AG04449 (cell line): Measurements from ENCODE around the gene KSR2.

Experiments
- CTCF ChIA-PET: fragments of 350-600 bp; formaldehyde crosslinking; extraction: SDS; loops from one replicate; lab custom pipeline; 2021; ENCODE audit warnings: antibody characterized with exemption; lab: Yijun Ruan, JAX
- POLR2A ChIA-PET: fragments of 400-600, 350-600 bp; formaldehyde crosslinking; extraction: SDS; loops from one replicate; lab custom pipeline; 2020; ENCODE audit warnings: antibody characterized with exemption, inconsistent platforms; lab: Yijun Ruan, JAX
- DNase-seq: peaks from one replicate; pipeline ENCODE4 v3.0.0-alpha.2; 2010; ENCODE audit warnings: low read depth, low spot score
- H3K4me3 ChIP-seq: 2 replicates; pipeline ENCODE4 v1.5.1; 2011; ENCODE audit warnings: low read depth, mild to moderate bottlenecking, control low read depth, low read length
- TF ChIP-seq, protein P1 (sequence below): IDR thresholded peaks from one replicate; pipeline ENCODE4 v1.5.1; 2011; ENCODE audit warnings: mild to moderate bottlenecking, moderate library complexity, low read length, control low read depth, inconsistent platforms; ENCODE audit not compliant: insufficient read depth; ENCODE audit errors: missing control alignments

Gene KSR2

DNA sequence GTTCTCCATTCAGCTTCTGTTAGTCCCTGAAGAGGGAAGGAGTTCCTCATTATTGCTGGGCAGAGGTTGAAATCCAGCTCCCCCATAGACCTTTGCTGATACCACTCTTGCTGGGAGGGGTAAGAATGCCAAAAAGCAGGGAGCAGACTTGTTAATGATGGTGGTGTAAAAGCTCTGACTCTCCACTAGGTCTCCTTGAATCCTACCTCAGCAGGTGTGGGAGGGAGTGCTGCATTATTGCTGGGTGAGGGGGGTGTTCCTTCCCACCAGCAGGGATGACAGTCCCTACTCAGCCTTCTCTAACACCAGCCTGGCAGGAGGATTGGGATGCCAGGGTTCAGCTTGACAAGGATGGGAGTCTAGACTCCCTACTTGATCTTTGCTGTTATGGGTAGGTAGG lies 421.6 kb downstream of the KSR2 start:
- TF ChIP-seq, protein P1, sequence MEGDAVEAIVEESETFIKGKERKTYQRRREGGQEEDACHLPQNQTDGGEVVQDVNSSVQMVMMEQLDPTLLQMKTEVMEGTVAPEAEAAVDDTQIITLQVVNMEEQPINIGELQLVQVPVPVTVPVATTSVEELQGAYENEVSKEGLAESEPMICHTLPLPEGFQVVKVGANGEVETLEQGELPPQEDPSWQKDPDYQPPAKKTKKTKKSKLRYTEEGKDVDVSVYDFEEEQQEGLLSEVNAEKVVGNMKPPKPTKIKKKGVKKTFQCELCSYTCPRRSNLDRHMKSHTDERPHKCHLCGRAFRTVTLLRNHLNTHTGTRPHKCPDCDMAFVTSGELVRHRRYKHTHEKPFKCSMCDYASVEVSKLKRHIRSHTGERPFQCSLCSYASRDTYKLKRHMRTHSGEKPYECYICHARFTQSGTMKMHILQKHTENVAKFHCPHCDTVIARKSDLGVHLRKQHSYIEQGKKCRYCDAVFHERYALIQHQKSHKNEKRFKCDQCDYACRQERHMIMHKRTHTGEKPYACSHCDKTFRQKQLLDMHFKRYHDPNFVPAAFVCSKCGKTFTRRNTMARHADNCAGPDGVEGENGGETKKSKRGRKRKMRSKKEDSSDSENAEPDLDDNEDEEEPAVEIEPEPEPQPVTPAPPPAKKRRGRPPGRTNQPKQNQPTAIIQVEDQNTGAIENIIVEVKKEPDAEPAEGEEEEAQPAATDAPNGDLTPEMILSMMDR: no peak
- H3K4me3 ChIP-seq: no peak overlapping the region
- DNase-seq: no peak
- ChIA-PET POLR2A (no interaction called here), CTCF (no interaction called here)

DNA sequence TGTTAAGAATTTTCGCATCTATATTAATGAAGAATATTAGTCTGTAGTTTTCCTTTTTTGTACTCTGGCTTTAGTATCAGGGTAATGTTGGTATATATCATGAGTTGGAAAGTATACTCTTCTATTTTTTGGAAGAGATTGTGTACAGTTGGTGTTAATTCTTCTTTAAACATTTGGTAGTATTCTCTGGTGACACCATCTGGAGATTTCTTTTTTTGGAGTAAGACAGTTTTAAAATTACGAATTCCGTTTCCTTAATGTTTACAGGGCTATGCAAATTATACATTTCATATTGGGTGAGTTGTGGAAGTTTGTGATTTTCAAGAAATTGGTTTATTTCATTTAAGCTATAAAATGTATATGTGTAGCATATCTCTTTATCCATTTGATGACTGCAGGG lies 423.6 kb downstream of the KSR2 start:
- H3K4me3 ChIP-seq: no peak overlapping the region
- CTCF ChIA-PET: no interaction called here
- TF ChIP-seq, protein P1: no peak
- POLR2A ChIA-PET: no interaction called here
- DNase-seq: no peak

DNA sequence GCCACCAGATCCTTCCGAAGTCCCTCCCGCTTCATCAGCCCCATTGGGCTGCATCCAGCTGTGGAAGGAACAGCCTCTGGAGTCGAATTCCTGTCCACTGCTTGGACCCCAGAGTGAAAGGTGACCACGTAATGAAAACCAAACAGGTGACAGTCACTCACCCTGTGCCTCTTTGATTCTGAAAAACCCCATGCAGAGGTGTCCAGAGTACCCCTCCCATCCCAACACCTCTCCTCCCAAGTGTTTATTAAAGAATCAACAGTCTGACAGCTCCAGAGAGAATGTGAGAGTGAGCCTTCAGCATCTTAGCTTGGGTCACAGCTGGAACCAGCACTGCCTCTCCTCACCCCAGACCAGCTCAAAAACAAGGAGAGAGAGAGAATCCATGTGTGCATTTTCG lies 428.8 kb downstream of the KSR2 start:
- H3K4me3 ChIP-seq: no peak overlapping the region
- DNase-seq: no peak
- POLR2A ChIA-PET: no interaction called here
- CTCF ChIA-PET: no interaction called here
- TF ChIP-seq, protein P1: no peak

DNA sequence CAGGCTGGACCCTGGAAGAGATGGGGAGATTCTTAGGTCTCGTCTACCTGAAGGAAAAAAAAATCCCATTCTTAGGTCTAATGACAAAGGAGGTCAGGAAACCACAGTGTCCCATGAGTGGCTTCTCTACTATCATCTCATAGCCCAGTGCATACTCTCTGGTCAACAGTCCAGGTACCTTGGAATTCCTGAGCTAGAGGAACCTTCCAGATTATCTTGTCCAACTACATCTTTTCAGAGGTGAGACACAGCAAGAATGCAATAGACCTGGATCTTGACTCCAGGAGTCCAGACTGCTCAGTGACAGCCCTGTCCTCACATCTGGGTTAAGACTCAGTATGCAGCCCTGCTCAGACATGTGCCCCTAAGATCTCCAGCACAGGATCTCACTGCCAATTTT lies 429.9 kb downstream of the KSR2 start:
- DNase-seq: no peak
- POLR2A ChIA-PET: no interaction called here
- no peak overlapping the region for H3K4me3 ChIP-seq
- CTCF ChIA-PET: no interaction called here
- TF ChIP-seq, protein P1: no peak

DNA sequence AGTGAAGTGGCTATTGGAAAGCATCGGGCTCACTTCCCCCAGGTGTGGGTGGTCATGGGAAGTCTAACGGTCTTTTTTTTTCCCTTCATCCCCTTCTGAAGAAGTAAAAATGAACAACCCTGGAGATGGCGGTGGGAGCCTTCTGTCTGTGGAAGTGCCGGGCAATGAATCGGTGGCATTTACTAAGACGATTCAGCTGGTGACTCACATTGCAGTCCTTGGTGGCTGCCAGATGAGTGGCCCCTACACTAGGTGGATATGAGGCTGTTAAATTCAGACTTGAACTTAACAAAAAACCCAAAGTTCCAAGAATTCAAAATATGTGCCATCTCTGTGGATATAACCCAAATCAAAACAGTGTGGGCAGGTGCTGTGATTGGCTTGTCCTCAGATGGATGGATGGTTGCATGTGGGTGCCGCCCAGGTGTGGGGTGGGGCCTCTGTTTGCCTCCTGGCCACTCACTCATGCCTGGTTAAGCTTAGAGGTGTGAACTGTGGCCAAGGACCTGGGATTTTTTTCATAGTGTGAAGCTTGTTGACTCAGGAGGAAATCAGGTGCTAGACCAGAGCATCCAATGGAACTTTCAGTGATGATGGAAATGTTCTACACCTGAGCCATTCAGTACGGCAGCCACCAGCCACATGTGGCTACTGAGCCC lies 430.6 kb downstream of the KSR2 start:
- TF ChIP-seq, protein P1: no peak
- H3K4me3 ChIP-seq: no peak overlapping the region
- CTCF ChIA-PET: no interaction called here
- POLR2A ChIA-PET: no interaction called here
- no peak for DNase-seq

DNA sequence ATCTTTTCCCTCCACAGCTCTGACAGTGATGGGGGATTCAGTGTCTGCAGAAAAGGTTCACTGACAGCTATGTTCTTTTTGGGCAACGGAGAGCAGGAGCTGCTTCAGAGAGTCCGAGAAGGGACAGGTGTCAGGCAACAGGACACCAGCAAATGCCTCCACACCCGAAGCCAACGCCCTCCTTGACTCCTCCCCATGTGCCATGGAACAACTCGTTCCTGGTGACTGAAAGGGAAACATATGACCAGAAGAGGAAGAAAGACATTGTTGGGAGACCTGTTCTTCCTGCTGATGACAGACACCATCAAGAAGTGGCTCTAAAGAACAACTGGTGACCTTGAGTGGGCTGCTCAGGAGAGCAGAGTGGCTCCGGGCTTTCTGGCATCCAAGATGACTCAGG lies 435.1 kb downstream of the KSR2 start:
- no peak overlapping the region for H3K4me3 ChIP-seq
- ChIA-PET POLR2A (no interaction called here), CTCF (interaction anchor here (1.4 kb wide), 1 partner anchor 317 kb away, joined by 3 read pairs; no protein-coding TSS in a partner anchor)
- TF ChIP-seq, protein P1: no peak
- DNase-seq: no peak
